Prostate gland (tissue), 2 donors: ENCODE data around the gene RPSA. TPM values are rescaled to one million over a fixed set of nuclear protein-coding genes. Genes with fewer than 3 reads are reported as not detected.
"Not testable (repeated sequence)": the region's sequence is repeated elsewhere in the genome, so short reads cannot be mapped to it uniquely, and the experiment has no call there.

ENCODE experiments used
- DNase-seq: peaks from one replicate; pipeline ENCODE4 v3.0.0-alpha.2; 2019; ENCODE audit warnings: low spot score
- H3K27ac ChIP-seq, 2 donors: fragments of 200-600 bp; sonication (generic); 2 replicates each; pipeline ENCODE4 v1.5.1; 2017 to 2019
- H3K27me3 ChIP-seq: fragments of 200-600 bp; sonication (generic); replicated peaks from 2 replicates; pipeline ENCODE4 v1.5.1; 2019; ENCODE audit not compliant: insufficient read depth
- H3K36me3 ChIP-seq, 2 donors: fragments of 200-600 bp; sonication (generic); 1 replicate in 1 of 2; 2 replicates in 1 of 2; pipeline versions ENCODE4 v1.5.1 to v1.8.1; 2017 to 2019
- H3K4me1 ChIP-seq: fragments of 200-600 bp; sonication (generic); replicated peaks from 2 replicates; pipeline ENCODE4 v1.5.1; 2019
- H3K4me3 ChIP-seq, 2 donors: fragments of 200-600 bp; sonication (generic); 2 replicates each; pipeline ENCODE4 v1.5.1; 2017 to 2019
- H3K9me3 ChIP-seq: fragments of 200-600 bp; sonication (generic); 2 replicates; pipeline ENCODE4 v1.5.1; 2017
- POLR2A ChIP-seq: fragments of 450-650 bp; IDR thresholded peaks from one replicate; pipeline ENCODE4 v1.6.1; 2016; ENCODE audit warnings: antibody characterized with exemption, mild to moderate bottlenecking
- POLR2AphosphoS5 ChIP-seq: sonication (generic); formaldehyde crosslinking; IDR thresholded peaks from one replicate; pipeline ENCODE4 v1.6.1; 2017; ENCODE audit warnings: antibody characterized with exemption
- WGBS: methylation state at CpG from one replicate; pipeline ENCODE4 v1.1.5; 2018; 5-methylcytosine and 5-hydroxymethylcytosine counted together
- intact Hi-C: fragments of 100-400 bp; cut with DNase I; formaldehyde crosslinking; loops from one replicate; pipeline ENCODE4 v1.14.2; 2022
- total RNA-seq, 2 donors: library from RNA; depleted of rRNA; stranded (reverse); fragments of >200 nt; gene quantifications; one replicate each; pipeline ENCODE4 v1.1.0, GENCODE V29; 2016
- TF ChIP-seq, protein P1 (sequence below), 4 experiments: fragments of 200-600 bp in 2 of 4; fragments of 450-650 bp in 2 of 4; sonication (generic) in 2 of 4; IDR thresholded peaks; 1 replicate in 3 of 4; 2 replicates in 1 of 4; pipeline ENCODE4 v1.5.1; 2016 to 2019; ENCODE audit warnings: antibody characterized with exemption in 4 of 4, mild to moderate bottlenecking in 2 of 4, moderate library complexity in 2 of 4

RPSA gene
- total RNA-seq, 2 donors from 2014 or later, result 732 to 1,080 TPM

DNA sequence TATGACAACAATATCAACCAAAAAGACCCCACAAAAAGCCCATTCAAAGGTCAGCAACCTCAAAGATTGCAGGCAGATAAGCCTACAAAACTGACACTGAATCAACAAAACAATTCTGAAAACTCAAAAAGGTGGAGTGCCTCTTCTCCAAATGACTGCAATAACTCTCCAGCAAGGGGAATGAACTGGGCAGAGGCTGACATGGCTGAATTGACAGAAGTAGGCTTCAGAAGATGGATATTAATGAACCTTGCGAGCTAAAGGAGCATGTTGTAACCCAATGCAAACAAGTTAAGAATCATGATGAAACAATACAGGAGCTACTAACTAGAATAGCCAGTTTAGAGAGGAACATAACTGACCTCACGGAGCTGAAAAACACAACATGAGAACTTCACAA lies 43.7 kb upstream of the RPSA start:
- no peaks in the 10 kb centered on the region for H3K4me1 ChIP-seq
- H3K36me3 ChIP-seq, result no peaks in the 10 kb centered on the region
- DNase-seq, result no peak
- 67% methylated on average over 2 of the region's 2 CpGs for WGBS
- intact Hi-C loops, result no loop called here
- no peaks in the 10 kb centered on the region for H3K27me3 ChIP-seq
- no peak overlapping the region for H3K27ac ChIP-seq
- TF ChIP-seq, protein P1, sequence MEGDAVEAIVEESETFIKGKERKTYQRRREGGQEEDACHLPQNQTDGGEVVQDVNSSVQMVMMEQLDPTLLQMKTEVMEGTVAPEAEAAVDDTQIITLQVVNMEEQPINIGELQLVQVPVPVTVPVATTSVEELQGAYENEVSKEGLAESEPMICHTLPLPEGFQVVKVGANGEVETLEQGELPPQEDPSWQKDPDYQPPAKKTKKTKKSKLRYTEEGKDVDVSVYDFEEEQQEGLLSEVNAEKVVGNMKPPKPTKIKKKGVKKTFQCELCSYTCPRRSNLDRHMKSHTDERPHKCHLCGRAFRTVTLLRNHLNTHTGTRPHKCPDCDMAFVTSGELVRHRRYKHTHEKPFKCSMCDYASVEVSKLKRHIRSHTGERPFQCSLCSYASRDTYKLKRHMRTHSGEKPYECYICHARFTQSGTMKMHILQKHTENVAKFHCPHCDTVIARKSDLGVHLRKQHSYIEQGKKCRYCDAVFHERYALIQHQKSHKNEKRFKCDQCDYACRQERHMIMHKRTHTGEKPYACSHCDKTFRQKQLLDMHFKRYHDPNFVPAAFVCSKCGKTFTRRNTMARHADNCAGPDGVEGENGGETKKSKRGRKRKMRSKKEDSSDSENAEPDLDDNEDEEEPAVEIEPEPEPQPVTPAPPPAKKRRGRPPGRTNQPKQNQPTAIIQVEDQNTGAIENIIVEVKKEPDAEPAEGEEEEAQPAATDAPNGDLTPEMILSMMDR (IDR thresholded peaks at IDR 0.05), result no peak
- no peak for TF ChIP-seq POLR2A
- no peak for TF ChIP-seq POLR2AphosphoS5
- H3K4me3 ChIP-seq, result no peak overlapping the region
- no peaks in the 10 kb centered on the region for H3K9me3 ChIP-seq

DNA sequence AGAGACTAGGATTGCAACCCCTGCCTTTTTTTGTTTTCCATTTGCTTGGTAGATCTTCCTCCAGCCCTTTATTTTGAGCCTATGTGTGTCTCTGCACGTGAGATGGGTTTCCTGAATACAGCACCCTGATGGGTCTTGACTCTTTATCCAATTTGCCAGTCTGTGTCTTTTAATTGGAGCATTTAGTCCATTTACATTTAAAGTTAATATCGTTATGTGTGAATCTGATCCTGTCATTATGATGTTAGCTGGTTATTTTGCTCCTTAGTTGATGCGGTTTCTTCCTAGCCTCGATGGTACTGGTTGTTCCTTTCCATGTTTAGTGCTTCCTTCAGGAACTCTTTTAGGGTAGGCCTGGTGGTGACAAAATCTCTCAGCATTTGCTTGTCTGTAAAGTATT lies 36.1 kb upstream of the RPSA start:
- H3K27ac ChIP-seq, intact Hi-C loops, H3K4me1 ChIP-seq, H3K36me3 ChIP-seq, H3K9me3 ChIP-seq, H3K4me3 ChIP-seq, H3K27me3 ChIP-seq, DNase-seq: not testable (repeated sequence)
- 97% methylated on average over 4 of the region's 4 CpGs for WGBS

DNA sequence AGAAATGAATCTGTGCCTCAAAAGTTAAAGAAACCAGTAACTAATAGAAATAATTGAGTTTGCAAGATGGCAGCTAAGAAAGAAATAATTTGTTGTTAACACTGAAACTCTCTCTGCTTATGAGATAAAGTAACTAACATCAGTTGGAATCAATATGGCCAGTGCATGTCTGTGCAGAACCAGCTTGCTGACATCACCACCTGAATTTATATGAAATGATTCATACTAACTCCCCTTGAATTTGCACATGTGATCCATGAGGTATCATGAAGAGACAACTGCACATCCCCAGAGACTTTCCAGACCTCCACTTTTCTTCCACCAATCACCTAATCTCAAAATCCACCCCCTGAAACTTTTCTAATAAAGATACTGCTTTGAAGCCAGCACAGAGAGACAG lies 33.7 kb upstream of the RPSA start:
- Histone ChIP-seq H3K36me3 (no peaks in the 10 kb centered on the region), H3K27me3 (no peaks in the 10 kb centered on the region), H3K27ac (no peak overlapping the region), H3K9me3 (no peaks in the 10 kb centered on the region), H3K4me3 (no peak overlapping the region), H3K4me1 (no peaks in the 10 kb centered on the region)
- DNase-seq, result no peak
- intact Hi-C loops, result no loop called here
- TF ChIP-seq, protein P1 (IDR thresholded peaks at IDR 0.05), result no peak
- TF ChIP-seq POLR2A (no peak), POLR2AphosphoS5 (no peak)

DNA sequence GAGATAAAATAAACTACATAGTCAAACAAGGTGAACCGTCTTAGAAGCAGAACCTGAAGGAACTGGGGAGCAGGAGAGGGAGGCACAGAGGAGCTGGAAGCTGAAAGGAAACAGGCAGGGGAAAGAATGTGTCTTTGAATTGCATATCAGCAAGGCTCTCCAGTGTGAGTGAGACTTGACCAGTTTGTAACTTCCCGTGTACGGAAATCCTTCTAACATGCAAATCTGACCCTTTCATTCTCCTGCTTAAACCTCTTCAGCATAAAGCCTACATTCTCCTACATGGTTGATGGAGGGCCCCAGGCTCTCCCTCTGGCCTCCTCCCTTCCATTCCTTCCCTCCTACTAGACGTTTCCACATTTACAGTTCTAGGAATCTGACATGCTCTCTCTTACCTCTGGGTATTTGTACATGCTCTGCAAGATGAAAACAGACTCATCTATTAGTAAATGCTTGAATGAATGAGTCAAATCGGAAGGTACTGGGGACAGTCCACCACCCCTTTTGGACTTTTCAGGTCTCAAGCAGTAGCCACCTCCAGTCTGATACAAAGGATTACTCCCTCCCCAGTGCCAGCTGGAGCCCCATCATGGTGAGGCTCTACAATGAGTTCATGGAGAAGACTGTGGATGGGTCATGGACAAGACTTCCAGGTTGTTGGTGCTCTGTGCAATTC lies 29.4 kb upstream of the RPSA start:
- intact Hi-C loops, result no loop called here
- no peaks in the 10 kb centered on the region for H3K9me3 ChIP-seq
- no peak overlapping the region for H3K4me3 ChIP-seq
- 58% methylated on average over 5 of the region's 5 CpGs for WGBS
- H3K36me3 ChIP-seq, result no peaks in the 10 kb centered on the region
- H3K27ac ChIP-seq, result no peak overlapping the region
- H3K4me1 ChIP-seq, result no peaks in the 10 kb centered on the region
- DNase-seq, result no peak
- H3K27me3 ChIP-seq, result no peaks in the 10 kb centered on the region
- TF ChIP-seq POLR2A (no peak), POLR2AphosphoS5 (no peak)
- TF ChIP-seq, protein P1 (IDR thresholded peaks at IDR 0.05), result no peak

DNA sequence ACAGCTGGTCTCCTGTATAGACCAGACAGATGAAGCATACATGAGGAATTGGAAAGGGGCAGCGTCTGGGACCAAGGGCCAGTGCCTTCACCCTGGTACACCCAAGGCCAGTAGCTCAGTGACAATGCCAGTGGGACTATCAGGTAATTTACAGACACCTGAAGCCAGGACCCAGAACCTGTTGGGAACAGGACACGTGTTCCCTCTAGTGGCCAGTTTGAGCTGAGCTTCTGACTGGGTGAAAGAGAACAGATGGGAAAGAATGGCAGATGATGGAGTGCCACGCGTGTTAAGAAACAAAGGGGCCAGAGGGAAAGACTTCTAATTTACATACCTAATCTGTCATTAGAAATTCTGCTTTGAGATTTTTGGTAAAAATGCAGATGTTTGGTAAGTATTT lies 28.4 kb upstream of the RPSA start:
- intact Hi-C loops, result no loop called here
- Histone ChIP-seq H3K27ac (no peak overlapping the region), H3K36me3 (no peaks in the 10 kb centered on the region), H3K4me1 (no peaks in the 10 kb centered on the region), H3K9me3 (no peaks in the 10 kb centered on the region), H3K4me3 (no peak overlapping the region), H3K27me3 (no peaks in the 10 kb centered on the region)
- TF ChIP-seq POLR2A, result no peak
- peak; percentile 26 for TF ChIP-seq POLR2AphosphoS5
- TF ChIP-seq, protein P1 (IDR thresholded peaks at IDR 0.05), result peak in 3 of 4 experiments; percentile 51 to 66 (median 60)
- DNase-seq, result peak; percentile 50
- WGBS, result 30% methylated on average over 4 of the region's 4 CpGs
